Measurements from ENCODE around the gene MKLN1. TPM values are rescaled to one million over a fixed set of nuclear protein-coding genes. Genes with fewer than 3 reads are reported as not detected.
A peak's percentile ranks its signal among the peaks of the same experiment; 100 is the strongest.

MKLN1 gene
- total and polyA plus RNA-seq, 2 experiments from 2014 or later: 33.8 to 59.3 TPM

DNA sequence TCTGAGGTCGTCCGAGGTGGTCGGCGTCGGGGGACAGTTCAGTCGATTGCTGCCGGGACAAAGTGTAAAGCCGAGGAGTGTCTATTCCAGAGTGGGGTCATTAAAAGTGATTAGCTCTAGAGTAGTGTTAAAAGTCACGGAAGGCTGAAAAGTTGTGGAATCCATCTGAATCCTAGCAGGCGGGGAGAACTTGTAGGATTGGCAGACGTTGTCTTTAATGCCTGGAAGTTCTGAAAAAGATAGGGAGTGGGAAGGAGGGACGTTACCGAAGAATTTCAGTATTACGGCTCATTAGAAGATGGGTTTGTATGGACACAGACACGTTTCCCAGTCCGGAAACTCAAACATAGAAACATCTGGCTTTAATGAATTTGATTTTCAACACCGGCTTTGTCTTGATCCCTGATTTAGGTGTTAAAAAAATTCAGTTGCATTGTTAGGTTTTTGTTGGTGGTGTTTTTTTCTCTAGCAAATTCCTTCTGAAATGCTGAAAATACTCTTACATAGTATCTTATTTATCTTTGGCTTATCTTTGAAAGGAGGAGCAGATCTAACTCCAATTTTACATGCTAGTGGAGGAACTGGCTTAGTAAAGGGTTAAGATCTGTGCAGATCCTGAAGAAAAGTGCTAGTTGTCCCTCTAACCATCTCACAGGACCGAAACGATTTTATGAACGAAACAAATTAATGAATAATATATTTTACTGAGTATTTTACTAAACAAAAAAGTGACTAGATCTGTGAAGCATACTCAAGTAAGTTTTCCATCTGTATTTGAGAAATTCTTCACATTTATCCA is 900 bp downstream of the MKLN1 start:
- no peaks in the 10 kb centered on the region for H3K9me3 ChIP-seq (ENCODE audit: low read depth)
- H3K79me2 ChIP-seq: peaks cover 63% of the 10 kb centered on the region
- H2AFZ ChIP-seq: peak overlapping the region; percentile 89
- H3K27ac ChIP-seq: peak overlapping the region; percentile 99
- H3K36me3 ChIP-seq (replicated peaks; ENCODE audit: insufficient read depth, low read depth): no peaks in the 10 kb centered on the region
- TF ChIP-seq CTCF (IDR thresholded peaks at IDR 0.05; ENCODE audit: poor library complexity) (no peak), EZH2phosphoT487 (IDR thresholded peaks at IDR 0.05; ENCODE audit: low read depth, severe bottlenecking, unreplicated experiment) (no peak), EZH2 (IDR thresholded peaks at IDR 0.05; ENCODE audit: borderline replicate concordance) (no peak)
- H3K4me2 ChIP-seq: peak overlapping the region; percentile 73
- WGBS (ENCODE audit: low lambda C conversion rate, missing lambda C conversion rate): 1% methylated on average over 20 of the region's 20 CpGs
- H3K4me1 ChIP-seq (ENCODE audit: insufficient read depth): peaks cover 18% of the 10 kb centered on the region
- peaks cover 37% of the 10 kb centered on the region for H4K20me1 ChIP-seq (ENCODE audit: insufficient read depth, poor library complexity, severe bottlenecking)
- no peaks in the 10 kb centered on the region for H3K9me2 ChIP-seq (replicated peaks; ENCODE audit: insufficient read depth)
- H3K27me3 ChIP-seq: no peaks in the 10 kb centered on the region
- H3K4me3 ChIP-seq: peak overlapping the region; percentile 69
- DNase-seq (ENCODE audit: low spot score): no peak

DNA sequence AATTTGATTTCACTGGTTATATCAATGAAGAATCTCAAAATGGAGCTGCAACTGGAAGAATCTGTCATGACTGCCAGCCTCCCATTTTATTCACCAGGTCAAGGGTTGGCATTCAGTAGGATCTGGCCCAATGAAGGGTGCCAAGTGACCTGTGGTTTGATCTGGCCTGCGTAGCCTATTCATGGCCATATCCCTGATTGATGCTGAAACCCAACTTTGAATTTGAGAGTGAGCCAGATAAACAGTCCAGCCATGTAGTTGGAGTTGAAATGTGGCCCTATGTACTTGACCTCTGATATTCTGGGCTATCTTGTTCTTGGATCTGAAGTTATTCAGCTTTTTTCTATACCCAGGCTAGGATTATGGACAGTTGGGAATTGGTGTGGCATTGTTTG is 1.5 kb downstream of the MKLN1 start:
- H3K36me3 ChIP-seq (replicated peaks; ENCODE audit: insufficient read depth, low read depth): no peaks in the 10 kb centered on the region
- H3K9me3 ChIP-seq (ENCODE audit: low read depth): no peaks in the 10 kb centered on the region
- peaks cover 18% of the 10 kb centered on the region for H3K4me1 ChIP-seq (ENCODE audit: insufficient read depth)
- H3K27me3 ChIP-seq: no peaks in the 10 kb centered on the region
- H3K9me2 ChIP-seq (replicated peaks; ENCODE audit: insufficient read depth): no peaks in the 10 kb centered on the region
- H4K20me1 ChIP-seq (ENCODE audit: insufficient read depth, poor library complexity, severe bottlenecking): peaks cover 37% of the 10 kb centered on the region
- no peak overlapping the region for H2AFZ ChIP-seq
- no peak for DNase-seq (ENCODE audit: low spot score)
- peak overlapping the region; percentile 99 for H3K27ac ChIP-seq
- H3K4me3 ChIP-seq: peak overlapping the region; percentile 69
- 81% methylated on average over 1 of the region's 1 CpG for WGBS (ENCODE audit: low lambda C conversion rate, missing lambda C conversion rate)
- peak overlapping the region; percentile 73 for H3K4me2 ChIP-seq
- no peak for TF ChIP-seq EZH2 (IDR thresholded peaks at IDR 0.05; ENCODE audit: borderline replicate concordance)
- TF ChIP-seq EZH2phosphoT487 (IDR thresholded peaks at IDR 0.05; ENCODE audit: low read depth, severe bottlenecking, unreplicated experiment): no peak
- TF ChIP-seq CTCF (IDR thresholded peaks at IDR 0.05; ENCODE audit: poor library complexity): no peak
- H3K79me2 ChIP-seq: peaks cover 69% of the 10 kb centered on the region

DNA sequence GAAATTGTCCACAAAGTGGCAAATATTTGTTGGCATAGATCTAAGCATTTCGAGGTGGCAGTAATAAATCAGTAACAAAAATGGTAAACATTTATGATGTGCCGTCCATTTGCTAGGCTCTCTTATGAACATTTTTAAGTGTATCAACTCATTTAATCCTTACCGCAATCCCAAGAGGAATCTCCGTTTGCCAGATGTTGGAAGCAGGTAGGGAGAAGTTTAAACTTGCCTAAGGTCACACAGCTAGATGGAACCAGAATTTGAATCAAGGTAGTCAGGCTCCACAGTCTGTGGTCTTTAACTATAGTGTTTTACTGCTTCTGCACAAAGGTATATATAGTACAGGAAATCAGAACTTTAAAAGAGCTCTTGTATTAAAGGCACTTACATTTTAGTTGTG is 2.6 kb downstream of the MKLN1 start:
- no peak for DNase-seq (ENCODE audit: low spot score)
- Histone ChIP-seq H3K9me3 (ENCODE audit: low read depth) (no peaks in the 10 kb centered on the region), H2AFZ (no peak overlapping the region), H3K4me3 (peak overlapping the region; percentile 69), H3K4me2 (peak overlapping the region; percentile 73), H3K9me2 (replicated peaks; ENCODE audit: insufficient read depth) (no peaks in the 10 kb centered on the region), H3K79me2 (peaks cover 81% of the 10 kb centered on the region), H4K20me1 (ENCODE audit: insufficient read depth, poor library complexity, severe bottlenecking) (peaks cover 45% of the 10 kb centered on the region), H3K4me1 (ENCODE audit: insufficient read depth) (peaks cover 18% of the 10 kb centered on the region), H3K36me3 (replicated peaks; ENCODE audit: insufficient read depth, low read depth) (no peaks in the 10 kb centered on the region), H3K27ac (peak overlapping the region; percentile 99), H3K27me3 (no peaks in the 10 kb centered on the region)
- 49% methylated on average over 4 of the region's 4 CpGs for WGBS (ENCODE audit: low lambda C conversion rate, missing lambda C conversion rate)
- no peak for TF ChIP-seq EZH2phosphoT487 (IDR thresholded peaks at IDR 0.05; ENCODE audit: low read depth, severe bottlenecking, unreplicated experiment)
- TF ChIP-seq CTCF (IDR thresholded peaks at IDR 0.05; ENCODE audit: poor library complexity): no peak
- TF ChIP-seq EZH2 (IDR thresholded peaks at IDR 0.05; ENCODE audit: borderline replicate concordance): no peak
